ENCODE data around the gene EGFL7.

GRCh38 chr9:136685790-136686533, 23.2 kb downstream of the EGFL7 start:
- TF ChIP-seq ARNT (IDR thresholded peaks at IDR 0.05) (no peak), TARDBP (IDR thresholded peaks at IDR 0.05) (no peak), HDGF (IDR thresholded peaks at IDR 0.05; ENCODE audit: borderline replicate concordance) (no peak), ELF4 (IDR thresholded peaks at IDR 0.05) (no peak), SP1 (IDR thresholded peaks at IDR 0.05) (no peak), BHLHE40 (IDR thresholded peaks at IDR 0.05; ENCODE audit: borderline replicate concordance) (no peak), SUZ12 (IDR thresholded peaks at IDR 0.05) (no peak), ZNF384 (IDR thresholded peaks at IDR 0.05) (no peak), FOXK2 (IDR thresholded peaks at IDR 0.05) (no peak), FOXM1 (IDR thresholded peaks at IDR 0.05; ENCODE audit: borderline replicate concordance) (no peak), FOXA1 (IDR thresholded peaks at IDR 0.05) (no peak)

All from HEK293T (cell line).